SU-DHL-6 (cell line): Measurements from ENCODE around the gene SPN.

Experiments
- H2AFZ ChIP-seq: fragments of 200-600 bp; sonication (generic); 2 replicates; pipeline ENCODE4 v1.6.1; 2014; ENCODE audit warnings: low read depth, mild to moderate bottlenecking, moderate library complexity, mixed read lengths, antibody characterized with exemption, low read length; ENCODE audit not compliant: severe bottlenecking
- H3F3A ChIP-seq: fragments of 200-600 bp; shearing (Covaris generic); 2 replicates; pipeline ENCODE4 v1.6.0; 2016; ENCODE audit warnings: antibody characterized with exemption, mild to moderate bottlenecking; ENCODE audit not compliant: insufficient read depth
- H3K27ac ChIP-seq: fragments of 200-600 bp; sonication (generic); 2 replicates; pipeline ENCODE4 v1.5.1; 2016; ENCODE audit warnings: low read depth, mild to moderate bottlenecking, low read length, moderate library complexity, mixed read lengths
- H3K27me3 ChIP-seq: fragments of 200-600 bp; sonication (generic), shearing (Covaris generic); 2 replicates; pipeline ENCODE4 v1.6.0; 2014; ENCODE audit warnings: mild to moderate bottlenecking, low read length
- H3K36me3 ChIP-seq: fragments of 200-600 bp; sonication (generic); 2 replicates; pipeline ENCODE4 v1.6.1; 2014; ENCODE audit warnings: mild to moderate bottlenecking, low read length, mixed read lengths
- H3K4me2 ChIP-seq: fragments of 300-600, 200-600 bp; shearing (Covaris generic), sonication (generic); 2 replicates; pipeline ENCODE4 v1.6.0; 2014; ENCODE audit warnings: low read length, low read depth, mild to moderate bottlenecking; ENCODE audit not compliant: poor library complexity, severe bottlenecking
- H3K4me3 ChIP-seq: fragments of 200-600 bp; sonication (generic); 2 replicates; pipeline ENCODE4 v1.5.1; 2014; ENCODE audit warnings: antibody characterized with exemption, low read length, mild to moderate bottlenecking, mixed read lengths; ENCODE audit not compliant: insufficient read depth, poor library complexity, severe bottlenecking
- H3K79me2 ChIP-seq: fragments of 200-600 bp; sonication (generic); 2 replicates; pipeline ENCODE4 v1.6.1; 2014; ENCODE audit warnings: mild to moderate bottlenecking, low read length, moderate library complexity; ENCODE audit not compliant: insufficient read depth
- H3K9ac ChIP-seq: fragments of 200-600 bp; sonication (generic); 2 replicates; pipeline ENCODE4 v1.7.0; 2014; ENCODE audit warnings: mild to moderate bottlenecking, low read length
- H3K9me2 ChIP-seq: fragments of 200-600 bp; sonication (generic); replicated peaks from 2 replicates; pipeline ENCODE4 v1.6.1; 2014; ENCODE audit warnings: low read length; ENCODE audit not compliant: insufficient read depth
- H3K9me3 ChIP-seq: fragments of 200-600 bp; sonication (generic); 2 replicates; pipeline ENCODE4 v1.6.1; 2014; ENCODE audit warnings: low read length, mixed read lengths; ENCODE audit not compliant: insufficient read depth
- H4K20me1 ChIP-seq: fragments of 200-600 bp; sonication (generic); 2 replicates; pipeline ENCODE4 v1.6.1; 2014; ENCODE audit warnings: low read depth, mild to moderate bottlenecking, antibody characterized with exemption, low read length, moderate library complexity, mixed read lengths
- CTCF ChIP-seq: fragments of 200-600 bp; sonication (generic); IDR thresholded peaks from one replicate; pipeline ENCODE4 v1.5.1; 2017; ENCODE audit warnings: antibody characterized with exemption, mild to moderate bottlenecking, low read length, moderate library complexity; ENCODE audit not compliant: insufficient read depth, poor library complexity, severe bottlenecking
- EZH2phosphoT487 ChIP-seq: fragments of 200-600 bp; sonication (generic), shearing (Covaris generic); conservative IDR thresholded peaks from 2 replicates; pipeline ENCODE4 v1.6.1; 2018; ENCODE audit warnings: mild to moderate bottlenecking, antibody characterized with exemption, low read length, moderate library complexity, mixed read lengths

Gene SPN

GRCh38 chr16:29675811-29676643 lies 13.0 kb downstream of the SPN start:
- Histone ChIP-seq H3F3A (no peaks in the 10 kb centered on the region), H3K79me2 (no peaks in the 10 kb centered on the region), H4K20me1 (no peaks in the 10 kb centered on the region), H3K36me3 (no peaks in the 10 kb centered on the region), H3K9ac (no peak overlapping the region), H3K4me3 (no peak overlapping the region), H3K9me2 (no peaks in the 10 kb centered on the region), H2AFZ (no peak overlapping the region), H3K9me3 (no peaks in the 10 kb centered on the region), H3K27me3 (no peaks in the 10 kb centered on the region), H3K4me2 (no peak overlapping the region), H3K27ac (no peak overlapping the region)
- TF ChIP-seq CTCF (no peak), EZH2phosphoT487 (no peak)

- Histone ChIP-seq H3K9me3 (no peaks in the 10 kb centered on the region), H3K4me2 (no peak overlapping the region), H3K36me3 (no peaks in the 10 kb centered on the region), H3K4me3 (no peak overlapping the region), H4K20me1 (no peaks in the 10 kb centered on the region), H3K9ac (no peak overlapping the region), H3K79me2 (no peaks in the 10 kb centered on the region), H3F3A (no peaks in the 10 kb centered on the region), H3K27ac (no peak overlapping the region), H3K27me3 (no peaks in the 10 kb centered on the region), H2AFZ (no peak overlapping the region), H3K9me2 (no peaks in the 10 kb centered on the region)
- TF ChIP-seq EZH2phosphoT487 (no peak), CTCF (no peak)
Observed at GRCh38 chr16:29676989-29677785, 14.1 kb downstream of the SPN start.

- Histone ChIP-seq H2AFZ (no peak within 1 kb of the TSS), H3F3A (no peaks in the 10 kb centered on the region), H3K9ac (peak within 1 kb of the TSS; percentile 13; the same call in 1 of the 2 replicates), H3K4me3 (no peak within 1 kb of the TSS), H3K9me3 (no peaks in the 10 kb centered on the region), H3K27ac (no peak within 1 kb of the TSS), H4K20me1 (no peaks in the 10 kb centered on the region), H3K27me3 (no peaks in the 10 kb centered on the region), H3K79me2 (no peaks in the 10 kb centered on the region), H3K4me2 (peak within 1 kb of the TSS; percentile 25), H3K36me3 (no peaks in the 10 kb centered on the region), H3K9me2 (no peaks in the 10 kb centered on the region)
- TF ChIP-seq EZH2phosphoT487, result no peak
- TF ChIP-seq CTCF, result no peak
Observed at GRCh38 chr16:29678691-29679267, 15.7 kb downstream of the SPN start, which contains the start of gene QPRT. TSS of gene QPRT (plus strand) at chr16:29679180. CDS start at chr16:29679198, 18 bp downstream.
